Right lobe of liver (tissue), 6 donors: ENCODE results near the gene CXCR4. TPM values are rescaled to one million over a fixed set of nuclear protein-coding genes. Genes with fewer than 3 reads are reported as not detected.
"Not testable (repeated sequence)": the region's sequence is repeated elsewhere in the genome, so short reads cannot be mapped to it uniquely, and the experiment has no call there.

Experiments
- ATAC-seq, 4 donors: fragments of 200-7000 bp; cut with Tn5 transposase; one replicate each; pipeline ENCODE4 v1.9.1; 2020; ENCODE audit warnings: mild to moderate bottlenecking in 4 of 4, moderate library complexity in 4 of 4
- DNase-seq, 3 donors: peaks; one replicate each; pipeline ENCODE4 v3.0.0-alpha.2; 2020
- H3K27ac ChIP-seq, 3 donors: fragments of 200-600 bp; one replicate each; pipeline ENCODE4 v1.8.0; 2022
- H3K27me3 ChIP-seq, 2 donors: fragments of 200-600 bp; one replicate each; pipeline ENCODE4 v1.8.0; 2022
- H3K36me3 ChIP-seq, 4 donors: fragments of 200-600 bp; sonication (generic) in 1 of 4; one replicate each; pipeline versions ENCODE4 v1.5.1 to v1.8.0; 2017 to 2022; ENCODE audit warnings: control low read depth in 1 of 4
- H3K4me1 ChIP-seq, 4 donors: fragments of 200-600 bp; sonication (generic) in 1 of 4; one replicate each; pipeline versions ENCODE4 v1.5.1 to v1.8.0; 2017 to 2022; ENCODE audit warnings: control low read depth in 1 of 4
- H3K4me3 ChIP-seq, 3 donors: fragments of 200-600 bp; one replicate each; pipeline ENCODE4 v1.8.0; 2022
- H3K9me3 ChIP-seq, 4 donors: fragments of 200-600 bp; sonication (generic) in 1 of 4; one replicate each; pipeline versions ENCODE4 v1.5.1 to v1.8.0; 2017 to 2022; ENCODE audit warnings: control low read depth in 1 of 4
- POLR2A ChIP-seq: fragments of 450-650 bp; IDR thresholded peaks from one replicate; pipeline ENCODE4 v1.6.1; 2017; ENCODE audit warnings: antibody characterized with exemption, mild to moderate bottlenecking
- WGBS: methylation state at CpG from one replicate; pipeline ENCODE4 v1.1.6; 2018; ENCODE audit warnings: low coverage, low lambda C conversion rate; ENCODE audit not compliant: insufficient coverage; ENCODE audit errors: missing lambda C conversion rate; 5-methylcytosine and 5-hydroxymethylcytosine counted together
- intact Hi-C, 2 donors: fragments of 100-400 bp; cut with DNase I; formaldehyde crosslinking; loops; one replicate each; pipeline versions ENCODE4 v1.11.2 to v1.14.1; 2022
- total RNA-seq, 6 experiments: library from RNA; depleted of rRNA in 2 of 6; stranded (reverse); fragments of >200 nt in 2 of 6; fragmentation: NEBNext Ultra II Directional in 3 of 6; extraction: Animal tissue kit (Norgen Biotek cat#: 25700) in 3 of 6; gene quantifications; one replicate each; pipeline versions ENCODE4 v1.1.0 to v1.2.4, GENCODE V29; 2016 to 2023
- TF ChIP-seq, protein P1 (sequence below), 4 donors: fragments of 200-600 bp in 3 of 4; fragments of 450-650 bp in 1 of 4; IDR thresholded peaks; one replicate each; pipeline versions ENCODE4 v1.5.1 to v1.8.0; 2016 to 2022; ENCODE audit warnings: antibody characterized with exemption in 4 of 4, mild to moderate bottlenecking in 2 of 4
- donor health status: DM: no; HTN: yes; CAD: no.
- donor health status: DM: no; HTN: no; CAD: no.
- donor health status: DM: no; HTN: no; CAD: no.
- donor health status: DM: no; HTN: yes; CAD: no.
- donor health status: DM: no; HTN: yes; CAD: no.

CXCR4 gene
- total RNA-seq, 6 experiments from 2014 or later = 1.8 to 12.6 (median 6.9) TPM

DNA sequence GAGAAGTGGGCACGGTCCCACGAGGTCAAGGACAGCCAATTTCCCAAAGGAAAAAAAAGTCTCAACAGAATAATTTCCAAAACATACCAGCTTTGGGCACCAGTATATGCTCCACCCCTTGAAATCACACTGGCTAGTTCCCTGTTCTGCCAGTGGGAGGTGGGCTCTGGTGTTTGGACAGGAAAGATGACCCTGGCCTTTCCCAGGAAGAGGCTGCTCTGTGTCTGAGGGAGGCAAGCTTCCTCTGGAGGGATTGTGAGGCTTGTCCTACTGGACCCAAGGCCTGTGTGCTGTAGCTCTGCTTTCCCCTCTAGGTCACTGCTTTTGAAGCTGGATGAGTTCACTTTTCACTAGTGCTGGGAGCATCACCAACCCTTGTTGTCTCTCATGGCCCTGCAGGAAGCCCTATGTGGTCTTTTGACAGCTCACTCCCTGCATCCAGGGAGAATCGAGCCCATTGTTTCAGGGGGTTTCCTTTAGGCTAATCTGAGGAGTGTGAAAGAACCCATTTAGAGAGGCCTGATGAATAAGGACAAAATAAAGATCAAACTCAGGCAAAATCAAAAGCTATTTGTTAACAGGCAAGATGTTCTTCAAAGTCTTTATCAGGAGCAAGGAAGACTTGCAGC, 36.3 kb downstream of the CXCR4 start:
- H3K9me3 ChIP-seq = no peaks in the 10 kb centered on the region
- H3K27ac ChIP-seq = no peak overlapping the region
- no peak overlapping the region for H3K4me3 ChIP-seq
- H3K27me3 ChIP-seq = no peaks in the 10 kb centered on the region
- ATAC-seq (no peak), DNase-seq (no peak)
- WGBS = 60% methylated on average over 3 of the region's 3 CpGs
- no peak for TF ChIP-seq POLR2A
- TF ChIP-seq, protein P1, sequence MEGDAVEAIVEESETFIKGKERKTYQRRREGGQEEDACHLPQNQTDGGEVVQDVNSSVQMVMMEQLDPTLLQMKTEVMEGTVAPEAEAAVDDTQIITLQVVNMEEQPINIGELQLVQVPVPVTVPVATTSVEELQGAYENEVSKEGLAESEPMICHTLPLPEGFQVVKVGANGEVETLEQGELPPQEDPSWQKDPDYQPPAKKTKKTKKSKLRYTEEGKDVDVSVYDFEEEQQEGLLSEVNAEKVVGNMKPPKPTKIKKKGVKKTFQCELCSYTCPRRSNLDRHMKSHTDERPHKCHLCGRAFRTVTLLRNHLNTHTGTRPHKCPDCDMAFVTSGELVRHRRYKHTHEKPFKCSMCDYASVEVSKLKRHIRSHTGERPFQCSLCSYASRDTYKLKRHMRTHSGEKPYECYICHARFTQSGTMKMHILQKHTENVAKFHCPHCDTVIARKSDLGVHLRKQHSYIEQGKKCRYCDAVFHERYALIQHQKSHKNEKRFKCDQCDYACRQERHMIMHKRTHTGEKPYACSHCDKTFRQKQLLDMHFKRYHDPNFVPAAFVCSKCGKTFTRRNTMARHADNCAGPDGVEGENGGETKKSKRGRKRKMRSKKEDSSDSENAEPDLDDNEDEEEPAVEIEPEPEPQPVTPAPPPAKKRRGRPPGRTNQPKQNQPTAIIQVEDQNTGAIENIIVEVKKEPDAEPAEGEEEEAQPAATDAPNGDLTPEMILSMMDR (IDR thresholded peaks at IDR 0.05) = no peak
- intact Hi-C loops = no loop called here
- no peaks in the 10 kb centered on the region for H3K4me1 ChIP-seq
- no peaks in the 10 kb centered on the region for H3K36me3 ChIP-seq

DNA sequence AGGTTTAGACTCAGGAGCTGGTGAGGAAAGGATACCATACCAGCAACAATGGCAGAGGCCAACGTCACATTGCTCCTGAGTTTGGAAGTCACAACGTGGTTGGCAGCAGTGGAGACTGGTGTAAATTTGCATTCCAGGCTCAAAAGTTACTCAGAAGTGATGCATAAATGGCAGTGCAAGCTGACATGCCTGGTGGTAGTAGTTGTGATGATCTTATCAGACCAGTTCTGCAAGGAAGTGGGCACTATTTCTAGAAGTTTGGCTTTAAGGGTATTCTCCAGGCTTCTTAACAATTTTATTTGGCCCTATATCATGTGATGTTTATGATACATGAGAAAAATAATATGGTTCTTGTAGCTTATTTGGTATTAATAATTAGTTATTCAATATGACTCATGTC, 37.8 kb downstream of the CXCR4 start:
- no peak for DNase-seq
- H3K4me1 ChIP-seq = no peaks in the 10 kb centered on the region
- TF ChIP-seq, protein P1 (IDR thresholded peaks at IDR 0.05) = no peak
- TF ChIP-seq POLR2A = no peak
- H3K9me3 ChIP-seq = no peaks in the 10 kb centered on the region
- no peaks in the 10 kb centered on the region for H3K27me3 ChIP-seq
- no peak overlapping the region for H3K27ac ChIP-seq
- H3K4me3 ChIP-seq = no peak overlapping the region
- no peaks in the 10 kb centered on the region for H3K36me3 ChIP-seq
- WGBS = 25% methylated on average over 2 of the region's 2 CpGs
- no peak for ATAC-seq
- intact Hi-C loops = no loop called here

DNA sequence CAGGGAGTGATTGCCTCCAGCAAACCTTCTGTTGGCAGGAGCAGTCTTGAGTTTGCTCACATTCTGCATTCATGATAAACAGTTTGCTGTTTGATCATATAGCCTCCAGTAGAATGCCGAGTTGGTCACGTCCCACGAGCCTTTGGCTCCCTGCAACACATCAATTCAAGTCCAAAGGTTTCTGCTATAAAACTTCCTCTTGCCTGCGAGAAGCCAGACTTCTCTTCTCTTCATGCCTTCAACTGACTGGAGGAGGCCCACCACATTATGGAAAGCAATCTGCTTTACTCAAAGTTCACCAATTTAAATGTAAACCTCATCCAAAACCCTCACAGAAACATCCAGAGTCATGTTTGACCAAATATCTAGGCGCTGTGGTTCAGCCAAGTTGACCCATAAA, 40.8 kb downstream of the CXCR4 start:
- H3K4me1 ChIP-seq = no peaks in the 10 kb centered on the region
- intact Hi-C loops = no loop called here
- no peaks in the 10 kb centered on the region for H3K9me3 ChIP-seq
- DNase-seq (no peak), ATAC-seq (no peak)
- TF ChIP-seq POLR2A = no peak
- TF ChIP-seq, protein P1 (IDR thresholded peaks at IDR 0.05) = no peak
- no peaks in the 10 kb centered on the region for H3K27me3 ChIP-seq
- H3K36me3 ChIP-seq = no peaks in the 10 kb centered on the region
- H3K27ac ChIP-seq = no peak overlapping the region
- WGBS = 67% methylated on average over 5 of the region's 5 CpGs
- no peak overlapping the region for H3K4me3 ChIP-seq

- no peak for TF ChIP-seq POLR2A
- TF ChIP-seq, protein P1 (IDR thresholded peaks at IDR 0.05) = no peak
- H3K27ac ChIP-seq = no peak overlapping the region
- WGBS = 70% methylated on average over 12 of the region's 12 CpGs
- no peaks in the 10 kb centered on the region for H3K4me1 ChIP-seq
- H3K9me3 ChIP-seq = no peaks in the 10 kb centered on the region
- intact Hi-C loops = no loop called here
- no peak for DNase-seq
- no peak for ATAC-seq
- no peaks in the 10 kb centered on the region for H3K36me3 ChIP-seq
- no peak overlapping the region for H3K4me3 ChIP-seq
- H3K27me3 ChIP-seq = no peaks in the 10 kb centered on the region
These were observed 42.5 kb downstream of the CXCR4 start for GRCh38 chr2:136075476-136075875.

DNA sequence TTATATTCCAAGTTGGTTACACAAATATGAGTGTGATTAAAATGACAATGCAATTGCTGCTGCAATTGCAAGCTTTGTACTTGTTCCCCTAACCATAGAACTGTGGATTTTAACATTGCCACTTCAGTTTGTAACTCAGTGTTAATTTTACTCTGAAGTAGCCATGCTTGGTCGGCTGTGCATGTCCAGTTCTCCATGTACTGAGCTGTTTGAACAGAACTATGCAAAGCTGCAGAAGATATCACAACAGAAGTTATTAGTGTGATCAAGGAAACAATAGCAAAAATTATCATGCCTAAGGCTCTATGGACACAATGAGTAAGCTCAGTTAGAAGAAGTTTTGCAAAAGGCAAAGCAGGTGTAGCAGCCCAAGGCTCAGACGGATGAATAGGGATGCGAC, 45.3 kb downstream of the CXCR4 start:
- Histone ChIP-seq H3K27ac (no peak overlapping the region), H3K27me3 (no peaks in the 10 kb centered on the region), H3K4me3 (no peak overlapping the region), H3K36me3 (no peaks in the 10 kb centered on the region), H3K9me3 (no peaks in the 10 kb centered on the region), H3K4me1 (no peaks in the 10 kb centered on the region)
- WGBS = 84% methylated on average over 3 of the region's 3 CpGs
- TF ChIP-seq POLR2A = no peak
- TF ChIP-seq, protein P1 (IDR thresholded peaks at IDR 0.05) = no peak
- intact Hi-C loops = no loop called here
- ATAC-seq = no peak
- DNase-seq = no peak

DNA sequence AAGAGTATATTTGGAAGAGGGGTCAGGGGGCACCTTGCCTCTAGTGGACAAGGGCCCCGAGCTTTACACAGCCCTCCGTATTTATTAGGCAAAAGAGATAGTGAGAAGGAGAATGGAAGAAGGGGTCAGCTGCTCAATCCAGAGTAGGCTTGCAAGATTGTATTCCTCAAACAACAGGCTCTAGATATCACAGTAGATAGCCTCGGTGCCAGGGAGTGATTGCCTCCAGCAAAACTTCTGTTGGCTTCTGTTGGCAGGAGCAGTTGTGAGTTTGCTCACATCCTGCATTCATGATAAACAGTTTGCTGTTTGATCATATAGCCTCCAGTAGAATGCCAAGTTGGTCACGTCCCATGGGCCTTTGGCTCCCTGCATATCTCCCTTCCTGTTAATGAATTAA, 46.1 kb downstream of the CXCR4 start:
- DNase-seq, H3K9me3 ChIP-seq, H3K4me3 ChIP-seq, H3K4me1 ChIP-seq, ATAC-seq, H3K27ac ChIP-seq, intact Hi-C loops, H3K27me3 ChIP-seq, H3K36me3 ChIP-seq: not testable (repeated sequence)
- WGBS = 59% methylated on average over 4 of the region's 4 CpGs
